IPS-11a (cell line): ENCODE data around the gene TRMT1.

ENCODE experiments used
- H3K4me3 ChIP-seq: one replicate; pipeline ENCODE4 v1.5.1; 2013; ENCODE audit warnings: low read depth, low read length, control low read depth

TRMT1 gene

DNA sequence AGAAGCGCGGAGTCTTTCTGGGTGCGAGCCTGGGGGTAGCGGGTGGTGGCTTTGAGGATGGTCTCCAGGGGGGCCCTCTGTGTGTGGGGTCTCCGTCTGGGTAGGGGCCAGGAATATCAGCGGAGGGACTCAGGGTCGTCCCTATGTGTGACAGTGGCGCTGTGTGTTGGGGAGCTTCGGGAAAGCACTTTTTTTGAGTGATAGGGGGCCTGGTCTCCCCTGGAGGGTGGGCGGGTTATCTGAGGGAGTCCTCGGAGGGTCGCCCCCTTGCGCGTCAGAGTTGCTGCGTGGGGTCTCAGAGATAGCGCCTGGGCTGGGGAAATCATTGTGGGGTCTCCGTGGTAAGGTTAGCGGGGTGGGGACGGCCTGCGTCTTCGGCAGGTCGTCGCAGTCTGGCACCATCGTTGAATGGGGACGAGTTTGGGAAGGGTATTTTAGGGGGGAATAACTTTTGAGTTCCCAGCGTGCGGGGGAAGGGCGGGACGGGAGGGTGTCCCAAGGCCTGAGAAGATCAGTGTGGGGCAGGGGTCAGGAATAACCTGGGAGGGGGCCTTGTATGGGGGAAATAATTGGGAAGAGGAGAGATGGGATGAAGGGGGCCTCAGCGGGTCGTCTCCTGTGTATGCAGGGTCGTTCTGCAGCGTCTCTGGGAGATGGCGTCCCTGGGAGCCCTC lies 34.5 kb upstream of the TRMT1 start:
- peak overlapping the region; percentile 94 for H3K4me3 ChIP-seq

DNA sequence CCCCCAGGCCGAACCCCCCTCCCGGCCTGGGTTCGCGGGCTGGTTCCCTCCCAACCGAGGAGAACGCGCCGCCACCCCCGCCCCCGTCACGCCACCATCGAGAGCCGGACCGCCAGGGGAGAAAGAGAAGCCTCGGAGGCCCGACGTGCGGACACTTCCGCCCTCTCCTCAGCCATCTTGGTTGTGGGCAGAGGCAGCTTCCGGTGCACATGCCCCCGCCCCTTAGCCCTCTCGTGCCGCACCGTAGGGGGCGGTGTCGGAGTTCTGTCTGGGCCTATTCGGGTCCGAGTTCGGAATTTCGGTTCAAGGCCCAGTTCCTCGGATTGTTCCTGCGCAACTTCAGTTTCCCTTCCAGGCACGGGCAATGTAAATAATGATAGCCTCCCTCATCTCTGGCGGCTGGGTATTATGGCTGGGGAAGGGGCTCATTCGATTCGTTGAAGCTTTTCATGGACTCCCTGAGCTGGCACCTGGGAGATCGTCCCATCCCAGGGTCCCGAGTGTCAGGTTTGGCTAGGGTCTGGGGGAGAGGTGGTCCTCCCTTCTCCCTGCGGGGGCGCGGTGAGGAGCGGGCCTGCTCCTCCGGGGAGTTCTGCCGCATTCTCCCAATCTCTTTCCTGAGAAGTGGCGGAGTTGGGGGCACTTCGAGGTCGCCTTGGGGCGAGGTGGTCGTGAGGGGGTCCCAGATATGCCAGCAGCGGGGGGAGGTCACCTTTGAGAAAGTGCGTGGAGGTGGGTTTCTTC lies 33.8 kb upstream of the TRMT1 start, which contains the start of the genes IER2 and STX10:
IER2 (plus strand) TSS at position 225 of the 744 bp plus-strand sequence. CDS start 2,776 bp downstream, outside the sequence.
STX10 (minus strand) TSS at position 189 of the 744 bp plus-strand sequence. CDS start 202 bp downstream, outside the sequence.
- H3K4me3 ChIP-seq: peak within 1 kb of the TSS; percentile 94

DNA sequence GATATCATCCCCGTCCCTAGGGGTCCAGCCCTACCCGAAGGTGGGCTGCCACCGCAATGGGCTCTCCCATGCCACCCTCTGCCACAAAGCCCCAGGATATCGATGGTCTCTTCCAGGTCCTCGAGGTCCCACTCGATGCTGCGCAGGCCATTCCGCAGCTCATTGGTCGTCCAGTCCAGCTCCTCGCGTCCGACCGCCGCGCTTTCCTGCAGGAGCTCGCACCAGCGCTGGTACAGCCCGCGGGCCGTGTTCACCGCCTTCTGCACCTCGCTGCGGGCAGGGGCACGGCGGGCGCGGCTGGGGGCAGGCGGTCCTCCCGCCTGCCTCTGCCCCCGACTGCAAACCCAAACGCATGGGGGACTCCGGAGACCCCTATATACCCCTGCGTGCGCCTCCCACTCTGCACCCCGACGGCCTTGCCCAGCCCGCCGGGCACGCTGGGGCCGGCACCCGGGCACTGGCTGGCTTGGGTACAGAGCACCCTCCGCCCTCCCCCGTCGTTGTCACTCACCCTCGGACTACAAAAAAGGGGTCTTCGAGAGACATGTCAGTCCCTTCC lies 33.2 kb upstream of the TRMT1 start:
- H3K4me3 ChIP-seq: peak overlapping the region; percentile 94

DNA sequence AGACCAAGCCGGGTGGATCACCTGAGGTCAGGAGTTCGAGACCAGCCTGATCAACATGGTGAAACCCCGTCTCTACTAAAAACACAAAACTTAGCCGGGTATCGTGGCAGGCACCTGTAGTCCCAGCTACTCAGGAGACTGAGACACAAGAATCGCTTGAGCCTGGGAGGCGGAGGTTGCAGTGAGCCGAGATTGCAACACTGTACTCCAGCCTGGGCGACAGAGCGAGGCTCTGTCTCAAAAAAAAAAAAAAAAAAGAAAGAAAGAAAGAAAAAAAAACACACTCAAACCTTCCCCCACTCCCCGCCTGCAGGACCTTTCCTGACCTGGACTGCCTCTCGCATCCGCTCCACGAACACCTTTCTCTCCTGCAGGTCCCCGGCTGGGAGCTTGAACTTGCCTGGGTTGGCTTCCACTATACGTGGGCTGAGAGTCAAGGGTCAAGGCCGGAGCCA lies 32.7 kb upstream of the TRMT1 start:
- H3K4me3 ChIP-seq: peak overlapping the region; percentile 94

DNA sequence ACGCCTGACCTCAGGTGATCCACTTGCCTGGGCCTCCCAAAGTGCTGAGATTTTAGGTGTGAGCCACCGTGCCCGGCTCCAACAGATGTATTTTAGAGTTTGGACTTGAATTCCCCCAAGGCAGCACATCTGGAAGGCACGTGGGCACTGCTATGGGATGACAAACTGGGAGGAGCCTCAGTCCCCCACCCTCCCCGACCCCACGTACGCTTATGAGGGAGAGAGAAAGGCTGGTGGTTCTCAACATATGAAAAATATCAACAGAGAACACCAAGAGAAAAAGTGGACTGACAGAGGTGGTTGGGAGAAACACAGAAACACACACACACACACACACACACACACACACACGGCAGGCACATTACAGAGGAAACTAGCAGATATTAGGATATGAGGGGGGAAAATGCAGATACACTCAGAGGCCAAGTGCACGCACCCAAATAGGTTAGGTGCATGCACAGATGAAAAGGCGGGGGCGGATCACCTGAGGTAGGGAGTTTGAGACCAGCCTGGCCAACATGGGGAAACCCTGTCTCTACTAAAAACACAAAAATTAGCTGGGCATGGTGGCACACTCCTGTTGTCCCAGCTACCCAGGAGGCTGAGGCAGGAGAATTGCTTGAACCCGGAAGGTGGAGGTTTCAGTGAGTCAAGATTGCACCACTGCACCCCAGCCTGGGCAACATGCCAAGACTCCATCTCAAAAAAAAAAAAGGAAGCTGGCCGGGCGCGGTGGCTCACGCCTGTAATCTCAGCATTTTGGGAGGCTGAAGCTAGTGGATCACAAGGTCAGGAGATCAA lies 30.4 kb upstream of the TRMT1 start:
- H3K4me3 ChIP-seq: no peak overlapping the region

DNA sequence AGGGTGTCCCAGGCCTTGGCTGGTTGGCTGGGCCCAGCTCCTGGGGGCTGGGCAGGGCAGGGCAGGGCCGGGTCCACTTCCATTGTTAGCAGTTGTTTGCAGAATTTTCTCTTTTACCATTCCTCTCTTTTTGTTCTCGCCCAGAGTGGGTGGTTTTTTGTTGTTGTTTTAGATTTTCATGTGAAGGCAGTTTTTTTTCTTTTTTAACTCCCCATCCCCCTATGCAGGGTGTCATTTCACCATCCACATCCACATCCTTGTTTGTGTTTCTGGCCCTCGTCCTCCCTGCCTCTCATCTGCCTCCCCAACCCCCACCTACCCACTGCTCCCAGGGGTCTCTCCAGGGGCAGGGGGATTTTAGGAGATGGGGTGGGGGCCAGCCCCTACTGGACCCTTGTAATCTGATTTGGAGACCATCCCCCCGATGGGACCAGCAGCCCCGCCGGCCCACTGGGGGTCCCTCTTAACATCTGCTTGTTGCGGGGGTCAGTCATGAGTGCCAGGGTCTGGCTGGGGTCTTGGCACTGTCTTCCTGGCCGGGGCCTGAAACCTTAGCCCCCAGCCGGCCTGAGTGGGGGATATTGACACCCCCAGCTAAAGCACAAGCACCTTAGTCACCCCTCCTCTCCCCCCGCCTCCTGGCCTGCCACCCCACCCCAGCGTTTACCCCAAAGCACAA lies 23.2 kb upstream of the TRMT1 start:
- H3K4me3 ChIP-seq: no peak overlapping the region

DNA sequence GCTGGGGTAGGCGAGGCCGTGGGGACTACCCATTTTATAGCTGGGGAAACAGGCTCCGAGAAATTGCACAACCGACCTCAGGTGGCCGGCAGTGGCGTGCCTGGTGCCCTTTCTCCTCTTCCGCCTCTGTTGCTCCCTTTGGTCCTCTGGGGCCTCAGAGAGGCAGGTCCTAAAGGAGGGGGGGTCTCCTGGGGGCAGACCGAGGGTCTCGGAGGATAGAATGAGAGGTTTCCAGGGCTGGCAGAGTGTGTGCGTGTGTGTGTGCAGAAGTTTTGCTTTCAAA lies 22.3 kb upstream of the TRMT1 start:
- no peak overlapping the region for H3K4me3 ChIP-seq

DNA sequence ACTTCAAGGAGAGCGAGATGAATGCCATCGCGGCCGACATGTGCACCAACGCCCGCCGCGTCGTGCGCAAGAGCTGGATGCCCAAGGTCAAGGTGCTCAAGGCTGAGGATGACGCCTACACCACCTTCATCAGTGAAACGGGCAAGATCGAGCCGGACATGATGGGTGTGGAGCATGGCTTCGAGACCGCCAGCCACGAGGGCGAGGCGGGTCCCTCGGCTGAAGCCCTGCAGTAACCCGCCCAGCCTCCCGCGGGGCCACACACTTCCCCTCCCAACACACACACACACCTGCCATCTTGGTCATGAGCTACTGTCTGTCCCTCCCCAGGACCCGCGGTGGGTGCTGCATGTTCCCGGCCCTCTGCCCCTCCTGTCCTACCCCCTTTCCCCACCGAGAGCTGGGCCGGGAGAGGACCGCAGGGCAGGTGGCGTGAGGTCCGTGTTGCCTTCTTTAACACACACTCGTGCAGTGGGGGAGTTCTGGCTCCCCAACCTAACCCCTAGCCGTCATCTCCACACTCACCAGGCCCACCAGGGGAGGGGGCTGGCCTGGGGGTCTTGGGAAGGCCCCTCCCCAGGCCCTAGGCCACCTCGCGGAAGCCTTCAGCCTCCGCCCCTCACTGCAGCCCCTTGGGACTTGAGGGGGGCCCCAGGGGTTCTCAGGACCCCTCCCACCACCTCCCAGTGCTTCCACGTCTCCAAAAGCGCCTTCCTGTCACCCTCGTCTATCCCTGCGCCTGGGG lies 21.8 kb upstream of the TRMT1 start:
- H3K4me3 ChIP-seq: no peak overlapping the region

DNA sequence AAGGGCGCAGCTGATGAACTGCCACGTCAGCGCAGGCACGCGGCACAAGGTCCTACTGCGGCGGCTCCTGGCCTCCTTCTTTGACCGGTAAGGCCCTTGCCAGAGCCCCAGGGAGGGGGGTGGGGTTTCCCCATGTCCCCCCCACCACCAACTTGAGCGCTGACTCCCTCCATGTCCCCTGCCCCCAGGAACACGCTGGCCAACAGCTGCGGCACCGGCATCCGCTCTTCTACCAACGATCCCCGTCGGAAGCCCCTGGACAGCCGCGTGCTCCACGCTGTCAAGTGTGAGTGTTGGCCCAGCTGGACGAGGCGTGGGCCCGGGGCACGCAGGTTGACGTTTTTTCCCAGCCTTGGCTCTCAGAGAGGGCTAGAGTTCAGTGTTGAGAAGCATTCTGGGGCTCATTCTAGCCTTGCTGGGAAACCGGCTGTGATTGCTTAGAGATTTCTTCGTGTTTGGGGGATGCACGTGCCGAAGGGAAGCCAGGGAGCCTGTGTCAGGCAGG lies 20.8 kb upstream of the TRMT1 start:
- no peak overlapping the region for H3K4me3 ChIP-seq

DNA sequence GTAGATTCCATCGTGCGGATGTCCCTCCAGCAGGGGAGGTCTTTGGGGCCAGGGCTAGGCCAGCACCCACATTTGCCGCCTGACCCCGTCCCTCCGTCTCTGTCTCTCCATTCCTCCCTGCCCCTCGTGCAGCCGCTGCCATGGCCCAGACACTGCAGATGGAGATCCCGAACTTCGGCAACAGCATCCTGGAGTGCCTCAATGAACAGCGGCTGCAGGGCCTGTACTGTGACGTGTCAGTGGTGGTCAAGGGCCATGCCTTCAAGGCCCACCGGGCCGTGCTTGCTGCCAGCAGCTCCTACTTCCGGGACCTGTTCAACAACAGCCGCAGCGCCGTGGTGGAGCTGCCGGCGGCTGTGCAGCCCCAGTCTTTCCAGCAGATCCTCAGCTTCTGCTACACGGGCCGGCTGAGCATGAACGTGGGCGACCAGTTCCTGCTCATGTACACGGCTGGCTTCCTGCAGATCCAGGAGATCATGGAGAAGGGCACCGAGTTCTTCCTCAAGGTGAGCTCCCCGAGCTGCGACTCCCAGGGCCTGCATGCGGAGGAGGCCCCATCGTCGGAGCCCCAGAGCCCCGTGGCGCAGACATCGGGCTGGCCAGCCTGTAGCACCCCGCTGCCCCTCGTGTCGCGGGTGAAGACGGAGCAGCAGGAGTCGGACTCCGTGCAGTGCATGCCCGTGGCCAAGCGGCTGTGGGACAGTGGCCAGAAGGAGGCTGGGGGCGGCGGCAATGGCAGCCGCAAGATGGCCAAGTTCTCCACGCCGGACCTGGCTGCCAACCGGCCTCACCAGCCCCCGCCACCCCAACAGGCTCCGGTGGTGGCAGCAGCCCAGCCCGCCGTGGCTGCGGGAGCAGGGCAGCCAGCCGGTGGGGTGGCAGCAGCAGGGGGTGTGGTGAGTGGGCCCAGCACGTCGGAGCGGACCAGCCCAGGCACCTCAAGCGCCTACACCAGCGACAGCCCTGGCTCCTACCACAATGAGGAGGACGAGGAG lies 18.8 kb upstream of the TRMT1 start:
- H3K4me3 ChIP-seq: no peak overlapping the region

DNA sequence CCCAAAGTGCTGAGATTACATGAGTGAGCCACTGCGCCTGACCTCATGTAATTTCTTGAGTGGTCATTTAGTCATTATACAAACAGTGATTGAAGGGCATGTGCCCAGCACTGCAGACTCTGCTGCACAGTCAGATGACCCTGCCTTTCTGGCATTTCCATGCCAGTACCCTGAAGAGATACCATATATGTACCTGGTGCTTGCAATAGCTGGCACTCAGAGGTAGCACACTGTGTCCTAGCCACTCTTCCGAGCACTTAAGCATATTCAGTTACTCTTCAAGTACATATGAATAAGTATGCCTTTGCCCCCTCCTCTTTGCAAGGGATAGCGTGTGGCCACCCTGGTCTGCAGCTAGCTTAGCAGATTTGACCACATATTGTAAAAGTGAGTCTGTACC lies 18.1 kb upstream of the TRMT1 start:
- no peak overlapping the region for H3K4me3 ChIP-seq

DNA sequence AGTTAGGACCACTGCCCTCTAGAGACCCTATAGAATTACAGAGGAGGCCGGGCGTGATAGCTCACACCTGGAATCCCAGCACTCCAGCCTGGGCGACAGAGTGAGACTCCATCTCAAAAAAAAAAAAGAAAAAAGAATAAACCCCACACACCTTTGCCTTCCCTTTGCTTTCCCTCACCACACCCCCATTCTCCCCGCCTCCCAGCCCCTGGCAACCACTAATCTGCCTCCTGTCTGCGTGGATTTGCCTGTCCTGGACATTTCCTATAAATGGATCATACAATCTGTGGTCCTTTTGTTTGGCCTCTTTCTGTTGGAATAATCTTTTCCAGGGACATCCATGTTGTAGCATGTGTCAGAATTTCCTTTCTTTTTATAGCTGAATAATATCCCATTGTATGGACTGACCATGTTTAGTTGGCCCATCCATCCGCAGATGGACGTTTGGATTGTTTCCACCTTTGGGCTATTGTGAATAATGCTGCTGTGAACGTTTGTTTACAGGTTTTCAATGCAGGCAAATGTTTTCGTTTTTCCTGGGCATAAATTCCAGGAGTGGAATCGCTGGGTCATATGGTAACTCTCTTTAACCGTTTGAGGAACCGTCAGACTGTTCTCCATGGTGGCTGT lies 16.8 kb upstream of the TRMT1 start:
- H3K4me3 ChIP-seq: no peak overlapping the region

DNA sequence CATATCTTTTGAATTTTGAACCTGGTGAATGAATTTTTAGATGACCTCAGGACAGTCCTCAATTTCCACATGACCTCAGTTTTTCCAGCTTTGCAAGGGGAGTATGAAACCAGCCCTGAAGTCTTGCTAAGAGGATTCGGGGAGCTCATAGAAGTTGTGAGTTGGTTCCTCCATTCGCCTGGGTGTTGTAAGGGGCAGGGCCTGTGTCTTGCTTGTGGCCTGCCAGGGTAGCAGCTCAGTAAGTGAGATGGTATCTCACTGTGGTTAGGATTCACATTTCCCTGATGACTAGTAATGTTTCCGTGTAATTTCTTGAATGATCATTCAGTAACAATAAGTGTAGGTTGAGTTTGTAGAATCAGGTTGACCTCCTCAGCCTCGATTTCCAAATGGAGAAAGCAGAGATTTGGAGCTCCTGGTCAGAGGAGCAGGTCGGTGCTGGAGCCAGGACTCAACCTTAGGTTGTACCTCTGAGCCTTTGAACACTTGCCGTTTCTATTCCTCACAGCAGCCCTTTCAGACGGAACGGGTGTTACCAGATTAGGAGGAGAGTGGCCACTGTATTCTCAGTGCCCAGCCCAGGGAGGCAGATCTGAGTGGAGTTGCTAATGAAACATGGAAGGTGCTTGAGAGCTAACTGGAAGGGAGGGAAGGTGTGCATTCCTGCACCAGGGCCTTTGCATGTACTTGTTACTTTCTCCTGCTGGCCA lies 16.1 kb upstream of the TRMT1 start:
- H3K4me3 ChIP-seq: no peak overlapping the region

DNA sequence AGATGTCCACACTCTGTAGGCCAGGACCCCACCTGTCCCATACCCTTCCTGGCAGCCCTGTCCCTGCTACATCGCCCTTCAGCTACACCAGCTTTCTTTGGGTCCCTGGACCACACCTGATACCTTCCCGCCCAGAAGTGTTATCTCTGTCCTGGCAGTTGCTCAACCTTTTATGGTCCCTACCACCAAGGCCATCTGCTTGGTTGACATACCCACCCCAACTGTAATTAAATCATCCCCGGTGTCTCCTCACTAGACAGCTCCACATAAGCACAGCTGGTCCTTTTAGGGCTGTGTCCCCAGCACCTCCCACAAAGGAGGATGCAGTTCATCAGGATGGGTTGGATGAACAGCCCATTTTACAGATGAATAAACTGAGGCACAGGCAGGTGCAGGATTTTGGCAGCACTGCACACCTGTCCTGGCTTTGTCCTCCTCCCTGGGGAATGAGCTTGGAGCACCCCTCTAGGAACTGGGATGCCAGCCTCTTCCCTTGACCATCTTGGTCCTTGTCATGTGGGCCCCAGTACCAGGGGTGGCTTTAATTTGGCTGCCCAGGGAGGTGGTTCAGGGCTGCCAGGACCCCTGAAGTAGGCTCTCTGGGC lies 14.4 kb upstream of the TRMT1 start:
- no peak overlapping the region for H3K4me3 ChIP-seq

DNA sequence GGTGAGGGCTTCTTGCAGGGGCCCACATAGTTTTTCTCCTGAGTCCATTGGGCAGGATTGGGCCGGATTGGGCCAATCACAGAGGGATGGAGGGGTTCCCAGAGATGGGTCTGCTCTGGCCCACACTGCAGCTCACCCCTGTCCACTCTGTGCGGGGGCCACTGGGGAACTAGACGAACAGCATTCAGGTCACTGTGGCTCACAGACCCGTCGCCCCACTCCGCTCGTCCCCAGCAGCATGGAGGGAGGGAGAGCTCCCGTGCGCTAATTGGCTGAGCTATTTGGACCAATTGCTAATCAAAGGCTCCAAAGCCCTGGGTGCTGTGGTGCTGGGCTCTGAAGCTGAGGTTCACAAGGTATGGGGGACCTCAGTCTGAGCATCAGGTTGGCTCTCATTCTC lies 12.8 kb upstream of the TRMT1 start:
- no peak overlapping the region for H3K4me3 ChIP-seq

DNA sequence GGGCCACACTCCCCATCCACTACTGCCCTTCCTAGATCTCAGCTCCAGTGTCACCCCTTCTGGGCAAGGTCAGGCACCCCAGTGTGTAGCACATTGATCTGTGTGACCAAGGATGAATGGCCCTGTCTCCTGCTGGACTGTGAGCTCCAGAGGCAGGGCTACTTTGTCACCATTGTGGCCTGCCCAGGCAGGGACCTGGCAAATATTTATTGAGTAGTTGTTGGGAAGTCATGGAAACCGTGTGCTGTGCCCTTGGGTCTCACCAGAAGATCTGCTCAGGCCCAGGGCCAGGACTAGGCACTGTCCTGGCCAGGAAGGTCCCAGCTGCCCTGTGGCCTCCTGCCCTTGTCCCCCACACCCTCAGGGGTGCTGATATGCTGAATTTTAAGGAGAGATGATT lies 12.0 kb upstream of the TRMT1 start:
- H3K4me3 ChIP-seq: no peak overlapping the region
